ENCODE data around the gene SRSF12. TPM values are rescaled to one million over a fixed set of nuclear protein-coding genes. Genes with fewer than 3 reads are reported as not detected.
"Not testable (repeated sequence)": the region's sequence is repeated elsewhere in the genome, so short reads cannot be mapped to it uniquely, and the experiment has no call there.

The SRSF12 gene
- total RNA-seq, 4 donors from 2014 or later: 0.49 TPM; not detected in 3

- TF ChIP-seq POLR2A (IDR thresholded peaks at IDR 0.05): no peak
- TF ChIP-seq CTCF (IDR thresholded peaks at IDR 0.05): no peak
- DNase-seq (ENCODE audit: low spot score in 2 of 2): no peak
- intact Hi-C loops (cut with DNase I; ENCODE audit: low total_unique reads): no loop called here
- WGBS, 2 donors: 89 to 90% methylated on average over 9 of the region's 9 CpGs
- H3K4me3 ChIP-seq (ENCODE audit: low read depth, poor library complexity, severe bottlenecking): no peak overlapping the region
Measured at GRCh38 chr6:89133981-89134380, 16.1 kb upstream of the SRSF12 start.

GRCh38 chr6:89132057-89132456 lies 14.2 kb upstream of the SRSF12 start:
- no peak overlapping the region for H3K4me3 ChIP-seq (ENCODE audit: low read depth, poor library complexity, severe bottlenecking)
- WGBS, 2 donors: 89 to 90% methylated on average over 2 of the region's 2 CpGs
- intact Hi-C loops (cut with DNase I; ENCODE audit: low total_unique reads): no loop called here
- TF ChIP-seq POLR2A (IDR thresholded peaks at IDR 0.05): no peak
- TF ChIP-seq CTCF (IDR thresholded peaks at IDR 0.05): no peak
- DNase-seq (ENCODE audit: low spot score in 2 of 2): no peak

- 93 to 96% methylated on average over 3 of the region's 3 CpGs for WGBS, 2 donors
- intact Hi-C loops (cut with DNase I; ENCODE audit: low total_unique reads): no loop called here
- no peak overlapping the region for H3K4me3 ChIP-seq (ENCODE audit: low read depth, poor library complexity, severe bottlenecking)
- no peak for DNase-seq (ENCODE audit: low spot score in 2 of 2)
- TF ChIP-seq POLR2A (IDR thresholded peaks at IDR 0.05) (no peak), CTCF (IDR thresholded peaks at IDR 0.05) (no peak)
Measured at GRCh38 chr6:89131599-89131998, 13.7 kb upstream of the SRSF12 start.

- DNase-seq (ENCODE audit: low spot score in 2 of 2); H3K4me3 ChIP-seq (ENCODE audit: low read depth, poor library complexity, severe bottlenecking); intact Hi-C loops (cut with DNase I; ENCODE audit: low total_unique reads): not testable (repeated sequence)
- WGBS, 2 donors: 74% methylated on average over 2 of the region's 2 CpGs
Measured at GRCh38 chr6:89128256-89128671, 10.4 kb upstream of the SRSF12 start.

- intact Hi-C loops (cut with DNase I; ENCODE audit: low total_unique reads): no loop called here
- no peak for DNase-seq (ENCODE audit: low spot score in 2 of 2)
- H3K4me3 ChIP-seq (ENCODE audit: low read depth, poor library complexity, severe bottlenecking): no peak overlapping the region
- no peak for TF ChIP-seq POLR2A (IDR thresholded peaks at IDR 0.05)
Measured at GRCh38 chr6:89122625-89123024, 4.8 kb upstream of the SRSF12 start.

- no peak for DNase-seq (ENCODE audit: low spot score in 2 of 2)
Measured at GRCh38 chr6:89121934-89122333, 4.1 kb upstream of the SRSF12 start.

More at GRCh38 chr6:89121934-89122333, 4.1 kb upstream of the SRSF12 start:
- no peak for TF ChIP-seq POLR2A (IDR thresholded peaks at IDR 0.05)
- TF ChIP-seq CTCF (IDR thresholded peaks at IDR 0.05): no peak
- WGBS, 2 donors: 82 to 91% methylated on average over 1 of the region's 1 CpG
- H3K4me3 ChIP-seq (ENCODE audit: low read depth, poor library complexity, severe bottlenecking): no peak overlapping the region
- intact Hi-C loops (cut with DNase I; ENCODE audit: low total_unique reads): no loop called here

Measured in lower leg skin (tissue), 4 donors.